AG08396 (cell line): ENCODE results near the gene EXOSC9.
A peak's percentile ranks its signal among the peaks of the same experiment; 100 is the strongest.

ENCODE experiments used
- DNase-seq: peaks from one replicate; pipeline ENCODE4 v3.0.0; 2012; ENCODE audit warnings: low spot score, mixed read lengths

EXOSC9 gene

GRCh38 chr4:121824171-121824527 lies 23.0 kb downstream of the EXOSC9 start:
- no peak for DNase-seq

- no peak for DNase-seq
Observed at GRCh38 chr4:121824950-121825349, 23.8 kb downstream of the EXOSC9 start.

GRCh38 chr4:121827853-121828252 lies 26.7 kb downstream of the EXOSC9 start:
- DNase-seq: peak; percentile 39

GRCh38 chr4:121829511-121829910 lies 28.4 kb downstream of the EXOSC9 start:
- DNase-seq: no peak

GRCh38 chr4:121838136-121838535 lies 37.0 kb downstream of the EXOSC9 start:
- DNase-seq: no peak

GRCh38 chr4:121842862-121843261 lies 41.7 kb downstream of the EXOSC9 start:
- no peak for DNase-seq

- DNase-seq: no peak
Observed at GRCh38 chr4:121846662-121847061, 45.5 kb downstream of the EXOSC9 start.

- DNase-seq: no peak
Observed at GRCh38 chr4:121851354-121851753, 50.2 kb downstream of the EXOSC9 start.

- no peak for DNase-seq
Observed at GRCh38 chr4:121860121-121860520, 59.0 kb downstream of the EXOSC9 start.

- DNase-seq: no peak
Observed at GRCh38 chr4:121861426-121861825, 60.3 kb downstream of the EXOSC9 start.

- no peak for DNase-seq
Observed at GRCh38 chr4:121863799-121864198, 62.7 kb downstream of the EXOSC9 start.
